Measurements from ENCODE around the gene CHRM5.
"Not testable (repeated sequence)": the region's sequence is repeated elsewhere in the genome, so short reads cannot be mapped to it uniquely, and the experiment has no call there.

The CHRM5 gene

DNA sequence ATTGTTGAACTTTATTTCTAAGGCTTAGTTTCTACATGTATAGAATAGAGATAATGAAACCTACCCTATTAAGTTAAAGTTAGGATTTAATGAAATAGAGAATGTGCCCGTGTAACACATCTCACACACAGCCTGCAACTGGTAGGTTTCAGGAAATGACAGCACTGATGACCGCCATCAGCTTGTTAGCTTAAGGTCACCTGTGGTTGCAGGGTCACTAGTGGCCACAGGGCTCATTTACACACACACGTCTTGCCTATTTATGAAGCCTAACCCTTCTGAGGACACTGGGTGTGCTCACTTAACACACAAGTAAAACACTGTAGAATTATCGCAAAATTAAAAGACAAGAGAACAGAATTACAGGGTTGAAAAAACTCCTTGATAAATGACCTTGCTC lies 20.1 kb downstream of the CHRM5 start:
- DNase-seq = no peak

DNA sequence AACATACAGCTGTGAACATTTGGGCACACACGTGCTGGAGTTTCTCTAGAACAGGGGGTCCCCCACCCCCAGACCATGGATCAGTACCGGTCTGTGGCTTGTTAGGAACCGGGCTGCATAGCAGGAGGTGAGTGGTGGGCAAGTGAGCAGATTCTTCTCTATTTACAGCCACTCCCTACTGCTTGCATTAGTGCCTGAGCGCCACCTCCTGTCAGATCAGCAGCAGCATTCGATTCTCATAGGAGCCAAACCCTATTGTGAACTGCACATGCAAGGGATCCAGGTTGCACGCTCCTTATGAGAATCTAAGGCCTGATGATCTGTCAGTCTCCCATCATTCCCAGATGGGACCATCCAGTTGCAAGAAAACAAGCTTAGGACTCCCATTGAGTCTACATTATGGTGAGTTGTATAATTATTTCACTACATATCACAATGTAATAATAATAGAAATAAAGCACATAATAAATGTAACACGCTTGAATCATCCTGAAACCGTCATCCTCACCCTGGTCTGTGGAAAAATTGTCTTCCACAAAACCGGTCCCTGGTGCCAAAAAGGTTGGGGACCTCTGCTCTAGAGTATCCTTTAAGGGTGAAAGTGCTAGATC lies 25.8 kb downstream of the CHRM5 start:
- no peak for DNase-seq

- DNase-seq = not testable (repeated sequence)
Observed at GRCh38 chr15:33995666-33996065, 27.4 kb downstream of the CHRM5 start.

- no peak for DNase-seq
Observed at GRCh38 chr15:34001536-34001935, 33.2 kb downstream of the CHRM5 start.

GRCh38 chr15:34006381-34006780 lies 38.1 kb downstream of the CHRM5 start:
- no peak for DNase-seq

GRCh38 chr15:34009656-34010055 lies 41.4 kb downstream of the CHRM5 start:
- DNase-seq = no peak

- no peak for DNase-seq
Observed at GRCh38 chr15:34010921-34011320, 42.6 kb downstream of the CHRM5 start.

DNA sequence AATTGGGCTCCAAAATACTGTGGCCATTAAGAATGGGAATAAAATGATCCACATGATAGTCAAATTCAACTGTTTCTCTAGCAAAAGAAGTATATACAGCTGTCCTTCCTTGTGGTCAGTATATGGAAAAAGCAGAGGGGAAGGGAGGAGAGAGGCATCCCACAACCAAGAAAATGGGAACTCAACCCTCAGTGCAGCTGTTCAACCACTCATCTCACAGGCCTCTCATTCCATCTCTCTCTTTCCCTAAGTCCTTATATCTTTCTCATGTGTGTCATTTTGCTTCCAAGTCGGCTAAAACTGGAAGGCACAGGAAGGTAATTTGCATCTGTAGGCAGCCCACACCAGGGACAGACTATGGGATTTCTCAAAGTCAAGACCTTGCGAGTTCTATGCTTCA lies 43.2 kb downstream of the CHRM5 start:
- DNase-seq = no peak

- no peak for DNase-seq
Observed at GRCh38 chr15:34012461-34013028, 44.2 kb downstream of the CHRM5 start.

DNA sequence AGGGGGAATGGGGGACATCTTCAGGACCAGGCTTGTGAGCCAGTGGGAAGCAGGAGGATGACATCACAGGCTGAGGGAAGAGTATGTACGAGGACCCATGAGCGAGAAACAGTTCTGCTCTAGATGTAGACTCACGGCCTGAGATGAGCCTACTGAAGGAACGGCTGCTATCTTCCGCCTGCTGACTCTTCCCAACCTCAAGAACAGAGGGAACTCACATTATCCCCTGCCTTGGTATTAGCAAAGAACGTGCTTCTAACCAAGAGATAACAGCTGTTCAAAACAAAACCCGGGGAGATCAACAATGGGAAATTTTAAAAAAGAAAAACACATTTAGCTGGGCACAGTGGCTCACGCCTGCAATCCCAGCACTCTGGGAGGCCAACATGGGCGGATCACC lies 45.4 kb downstream of the CHRM5 start:
- no peak for DNase-seq

DNA sequence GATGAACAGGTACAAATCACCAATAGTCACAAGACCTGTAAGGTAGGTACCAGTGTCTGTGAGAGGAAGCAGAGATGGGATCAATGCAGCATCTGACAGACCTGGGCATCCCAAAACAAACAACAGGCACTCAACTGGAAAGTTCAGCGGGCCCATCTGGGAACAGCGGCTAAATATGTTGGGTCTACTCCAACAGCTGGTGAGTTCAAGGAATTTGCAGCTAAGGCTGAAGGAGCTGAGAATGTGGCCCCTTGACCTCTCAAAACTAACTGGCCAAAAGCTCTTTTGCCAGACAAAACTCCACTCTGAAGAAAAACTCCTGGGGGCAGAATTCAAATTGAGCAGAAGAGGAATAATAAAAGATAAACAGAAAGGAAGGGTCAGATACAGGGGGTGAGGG lies 46.3 kb downstream of the CHRM5 start:
- no peak for DNase-seq

GRCh38 chr15:34018021-34018645 lies 49.8 kb downstream of the CHRM5 start:
- peak; percentile 37 for DNase-seq

GRCh38 chr15:34018738-34019137 lies 50.4 kb downstream of the CHRM5 start:
- peak; percentile 18 for DNase-seq

DNA sequence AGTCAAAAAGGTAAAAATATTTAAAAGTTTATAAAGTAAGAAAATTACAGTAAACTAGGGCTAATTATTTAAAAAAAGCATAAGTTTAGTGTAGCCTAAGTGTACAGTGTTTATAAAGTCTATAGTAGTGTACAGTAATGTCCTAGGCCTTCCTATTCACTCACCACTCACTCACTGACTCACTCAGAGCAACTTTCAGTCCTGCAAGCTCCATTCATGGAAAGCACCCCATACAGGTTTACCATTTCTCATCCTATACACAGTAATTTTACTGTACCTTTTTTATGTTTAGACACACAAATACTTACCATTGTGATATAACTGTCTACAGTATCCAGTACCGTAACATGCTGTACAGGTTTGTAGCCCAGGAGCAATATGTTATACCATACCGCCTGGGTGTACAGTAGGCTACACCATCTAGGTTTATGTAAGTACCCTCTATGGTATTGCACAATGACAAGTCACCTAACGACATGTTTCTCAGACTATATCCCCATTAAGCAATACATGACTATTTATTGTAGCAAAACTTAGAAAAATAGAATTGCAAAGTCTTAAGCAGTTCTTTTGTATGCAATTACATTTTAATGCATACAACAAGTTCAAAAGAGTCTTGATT lies 51.2 kb downstream of the CHRM5 start:
- no peak for DNase-seq

- no peak for DNase-seq
Observed at GRCh38 chr15:34023907-34024306, 55.6 kb downstream of the CHRM5 start.

DNA sequence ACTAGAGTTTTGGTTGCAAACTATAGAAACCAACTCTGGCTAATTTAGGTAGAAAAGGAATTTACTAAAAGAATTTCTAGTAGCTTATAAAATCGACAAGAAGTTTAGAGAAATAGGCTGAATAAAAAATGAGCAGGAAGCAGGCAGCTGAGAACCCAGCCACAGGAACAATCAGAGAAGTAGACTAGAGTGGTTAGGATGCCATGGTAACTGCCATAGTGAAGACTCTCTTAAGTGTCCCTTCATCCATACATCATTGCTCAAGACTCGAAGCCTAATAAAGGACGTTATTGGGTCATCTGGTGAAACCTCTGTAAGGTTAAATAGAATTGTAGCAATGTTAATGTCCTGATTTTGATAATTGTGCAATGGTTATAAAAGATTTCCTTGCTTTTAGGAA lies 57.0 kb downstream of the CHRM5 start:
- no peak for DNase-seq

GRCh38 chr15:34027606-34028005 lies 59.3 kb downstream of the CHRM5 start:
- no peak for DNase-seq

DNA sequence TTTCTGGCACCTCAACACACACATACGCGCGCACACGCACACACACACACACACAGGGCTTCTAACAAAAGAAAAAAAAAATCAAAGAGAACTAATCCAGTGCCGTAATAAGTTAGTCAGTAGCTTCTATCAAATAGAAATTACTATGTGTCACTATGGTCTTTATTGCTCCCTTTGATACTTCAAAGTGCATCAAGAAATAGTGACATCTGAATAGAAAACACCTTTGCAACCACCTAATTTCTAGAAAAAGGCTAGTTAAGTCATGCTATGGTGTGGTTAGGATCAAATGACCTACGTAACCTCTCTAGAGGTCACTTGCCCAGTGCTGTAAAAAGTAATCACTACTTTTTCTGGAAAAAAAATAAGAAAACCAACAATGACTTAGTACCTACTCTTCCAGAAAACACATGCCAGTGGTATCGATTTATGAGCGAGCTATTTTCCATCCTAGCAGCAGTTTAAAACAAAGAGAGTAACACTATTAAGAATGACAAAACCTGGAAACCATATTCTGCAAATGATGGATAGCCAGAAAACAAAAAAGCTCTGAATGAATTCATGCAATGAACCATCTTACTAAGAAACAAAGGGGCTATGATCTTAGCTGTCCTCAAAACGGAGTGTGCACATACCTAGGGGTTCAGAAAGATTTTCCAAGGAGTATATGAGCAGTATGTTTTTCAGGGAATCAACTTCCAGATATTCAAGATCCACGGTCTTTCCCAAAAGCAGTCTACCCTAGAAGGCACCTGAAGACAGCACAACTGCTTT lies 63.9 kb downstream of the CHRM5 start:
- no peak for DNase-seq

DNA sequence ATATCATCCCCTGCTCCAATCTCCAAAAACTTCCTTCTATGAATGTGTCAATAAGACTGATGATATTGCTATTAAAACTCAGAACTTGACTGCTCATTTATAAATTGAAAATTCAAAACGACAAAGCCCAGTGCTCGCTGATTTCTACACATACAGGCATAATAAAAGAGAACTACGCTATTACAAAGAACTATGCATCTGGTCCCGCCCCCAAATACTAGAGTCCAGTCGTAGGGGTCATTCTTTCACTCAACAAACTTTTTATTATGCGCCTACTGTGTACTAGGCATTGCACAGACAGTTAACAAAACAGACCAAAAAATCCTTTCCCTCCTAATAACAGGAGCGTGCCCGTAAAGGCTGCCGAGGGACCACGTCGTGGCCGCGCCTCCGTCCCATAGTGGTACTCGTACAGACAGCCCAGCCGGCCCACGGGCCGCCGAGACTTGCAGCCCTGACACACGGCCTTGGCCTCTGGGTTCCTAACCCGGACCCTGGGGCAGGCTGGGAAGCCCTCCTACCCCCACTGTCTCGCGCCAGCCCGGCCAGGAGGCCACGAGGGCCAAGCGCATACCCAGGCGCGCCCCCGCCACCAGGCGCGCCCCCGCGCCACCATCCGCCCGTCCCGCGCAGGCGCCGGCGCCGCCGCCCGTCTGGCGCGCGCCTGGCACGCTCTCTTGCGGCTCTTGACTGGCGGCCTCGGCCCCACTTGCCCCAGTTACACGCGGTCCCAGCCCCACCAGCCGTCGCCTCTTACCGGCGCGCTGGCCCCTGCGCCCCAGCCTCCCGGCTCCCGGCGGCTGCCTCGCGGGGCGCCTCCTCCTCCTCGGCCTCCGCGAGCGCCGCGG lies 70.0 kb downstream of the CHRM5 start:
- peak; percentile 74 for DNase-seq

DNA sequence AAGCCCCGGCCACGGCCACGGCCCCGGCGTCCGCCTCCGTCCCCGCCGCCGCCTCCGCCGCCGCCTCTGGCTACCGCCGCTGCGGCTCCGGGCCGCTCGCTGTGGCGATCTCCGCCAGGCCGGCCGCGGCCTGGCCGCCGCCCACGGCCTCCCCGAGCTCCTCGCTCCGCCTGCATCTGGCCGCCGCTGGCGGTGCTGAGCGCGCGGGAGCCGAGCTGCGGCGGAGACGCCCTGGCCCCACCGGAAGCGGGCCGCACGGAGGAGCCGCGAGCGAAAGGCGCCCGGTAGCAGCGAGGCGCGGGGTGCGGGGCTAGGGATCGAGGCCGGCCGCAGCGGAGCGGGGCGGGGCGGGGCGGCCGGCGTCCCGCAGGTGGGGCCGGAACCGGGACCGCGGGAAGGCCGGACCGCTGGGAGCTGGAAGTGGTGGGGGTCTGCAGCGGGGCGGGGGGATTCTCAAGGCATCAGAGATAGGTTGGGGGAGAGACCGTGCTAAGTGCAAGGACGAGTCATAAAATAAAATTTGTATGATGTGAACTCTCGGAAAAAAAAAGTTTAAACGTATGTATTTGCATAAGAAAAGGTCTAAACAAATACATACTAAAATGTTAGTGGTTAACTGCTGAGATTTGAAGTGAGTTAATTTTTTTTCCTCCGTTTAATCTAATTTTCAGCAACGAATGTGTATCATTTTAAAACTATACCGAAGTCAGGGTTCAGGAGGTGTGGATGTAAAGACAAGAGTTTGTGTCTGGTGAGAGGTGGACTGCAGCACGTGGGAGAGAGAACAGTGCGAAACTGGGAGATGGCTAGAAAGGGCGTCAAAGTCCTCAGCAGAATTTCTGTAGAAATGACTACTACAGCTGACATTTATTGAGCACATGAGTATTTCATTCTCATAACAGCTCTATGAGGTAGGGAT lies 70.8 kb downstream of the CHRM5 start, which contains the start of gene AVEN:
TSS of gene AVEN (minus strand) at position 334 of the 919 bp plus-strand sequence. CDS start at position 176, 158 bp downstream.
- peak; percentile 57 for DNase-seq

GRCh38 chr15:34039790-34040113 lies 71.5 kb downstream of the CHRM5 start:
- no peak for DNase-seq

All from CD4-positive, alpha-beta T cell treated with Interleukin-17A for 1 hour (primary cell).